ENCODE data around the gene EVX2. TPM values are rescaled to one million over a fixed set of nuclear protein-coding genes. Genes with fewer than 3 reads are reported as not detected.

Gene EVX2
- total and polyA plus RNA-seq, 2 of the 4 experiments (the other 2 are of a cell fraction): not detected

DNA sequence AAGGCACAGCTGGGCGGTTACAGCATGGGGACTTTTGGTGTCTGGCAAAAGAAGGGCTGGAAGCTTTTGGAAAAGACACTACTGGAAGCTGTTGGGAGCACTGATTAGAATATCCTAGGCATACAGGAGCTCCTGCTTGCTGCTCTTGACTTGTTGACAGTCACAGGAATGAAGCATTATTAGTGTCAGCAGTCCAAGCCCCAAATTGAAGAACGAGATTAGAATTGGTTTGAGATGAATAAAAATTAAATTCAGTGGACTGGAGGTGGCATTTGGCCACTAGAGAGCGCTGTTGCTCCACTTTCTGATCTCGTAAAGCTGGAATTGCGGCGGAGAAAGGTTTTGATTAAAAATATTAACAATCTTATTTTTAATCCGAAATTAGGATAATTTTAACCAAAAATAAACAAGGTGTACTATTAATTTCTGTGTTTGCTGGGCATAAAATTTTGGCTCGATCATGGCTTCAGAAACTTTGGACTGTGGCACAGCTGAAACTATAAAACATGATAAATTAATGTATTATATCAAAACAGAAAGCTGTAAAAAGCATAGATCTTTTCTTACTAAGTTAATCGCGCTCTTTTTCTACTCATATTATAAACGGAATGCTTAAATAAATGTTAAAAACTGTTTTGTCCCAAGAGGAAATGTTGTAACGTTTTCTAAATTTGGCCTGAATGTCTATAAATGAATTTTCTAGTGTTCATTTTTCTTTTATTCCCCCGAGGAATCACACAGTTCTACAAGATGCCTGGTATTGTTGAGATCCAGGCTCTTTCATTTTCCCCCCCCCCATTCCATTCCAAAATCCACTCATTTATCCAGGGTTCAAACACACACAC, 43.4 kb upstream of the EVX2 start:
- H3K9me1 ChIP-seq (ENCODE audit: insufficient read depth, low read length): no peaks in the 10 kb centered on the region
- no peak overlapping the region for H2BK20ac ChIP-seq (ENCODE audit: low read depth, low read length)
- dilution Hi-C loops (cut with HindIII; ENCODE audit: low sequenced_read_pairs, unreplicated experiment): no loop called here
- H4K91ac ChIP-seq (ENCODE audit: insufficient read depth, low read depth, low read length): no peak overlapping the region
- no peak overlapping the region for H3K9ac ChIP-seq (ENCODE audit: low read depth, low read length)
- H2AK5ac ChIP-seq (ENCODE audit: low read depth, low read length): no peak overlapping the region
- no peaks in the 10 kb centered on the region for H3K36me3 ChIP-seq (ENCODE audit: control insufficient read depth, insufficient read depth, low read length)
- H2BK15ac ChIP-seq (ENCODE audit: low read depth, low read length): no peak overlapping the region
- BruUV-seq (replicated peaks): no TSS peak
- no peak overlapping the region for H3K4me2 ChIP-seq (ENCODE audit: low read depth, low read length)
- peaks cover 88% of the 10 kb centered on the region for H3K27me3 ChIP-seq (ENCODE audit: control insufficient read depth, insufficient read depth, low read length)
- H4K20me1 ChIP-seq (ENCODE audit: insufficient read depth, low read length): no peaks in the 10 kb centered on the region; the same call in 1 of the 2 replicates
- H3K56ac ChIP-seq (ENCODE audit: extremely low read depth, insufficient read depth, low read length): no peak overlapping the region
- H3K4me1 ChIP-seq (ENCODE audit: control insufficient read depth, insufficient read depth, low read length): no peaks in the 10 kb centered on the region
- H3K23ac ChIP-seq (ENCODE audit: low read depth, low read length): no peak overlapping the region
- no peak overlapping the region for H4K5ac ChIP-seq (ENCODE audit: low read depth, low read length)
- CTCF ChIA-PET: interaction anchor here (0.6 to 3.7 kb wide), 25 partner anchors 11 to 1281 kb away, joined by 3 to 22 read pairs (median 4); no protein-coding TSS in a partner anchor
- H2BK120ac ChIP-seq (ENCODE audit: low read depth, low read length): no peak overlapping the region
- in situ Hi-C loops (cut with MboI; ENCODE audit: low sequenced_read_pairs): loop anchor here (5.0 to 10.0 kb wide), 4 partner anchors 328 to 1028 kb away; no protein-coding TSS in a partner anchor
- H3K14ac ChIP-seq (replicated peaks; ENCODE audit: low read depth, low read length): no peak overlapping the region
- no peak overlapping the region for H2AFZ ChIP-seq (replicated peaks; ENCODE audit: low read length, poor library complexity)
- H3K4me3 ChIP-seq (ENCODE audit: insufficient read depth, low read depth, low read length): no peak overlapping the region
- peak; percentile 58 for DNase-seq
- peak; percentile 40; the same call in 1 of the 2 replicates for ATAC-seq (ENCODE audit: low read depth)
- intact Hi-C loops (cut with micrococcal nuclease): loop anchor here (1.0 to 2.0 kb wide), 6 partner anchors 427 to 1632 kb away; no protein-coding TSS in a partner anchor
- TF ChIP-seq RFX5 (IDR thresholded peaks at IDR 0.05; ENCODE audit: low read depth, low read length) (no peak), SMC3 (IDR thresholded peaks at IDR 0.05; ENCODE audit: low read depth, low read length) (peak; percentile 86), CHD1 (IDR thresholded peaks at IDR 0.05; ENCODE audit: low read depth, low read length) (no peak), NFE2L2 (IDR thresholded peaks at IDR 0.05; ENCODE audit: low read depth, low read length) (no peak), FOS (IDR thresholded peaks at IDR 0.05; ENCODE audit: low read depth, low read length) (no peak), POLR2A (IDR thresholded peaks at IDR 0.05; ENCODE audit: low read depth, low read length) (no peak), ELK1 (IDR thresholded peaks at IDR 0.05; ENCODE audit: borderline replicate concordance, low read depth, low read length) (no peak), MAFK (IDR thresholded peaks at IDR 0.05; ENCODE audit: low read depth, low read length) (no peak), CEBPB (IDR thresholded peaks at IDR 0.05; ENCODE audit: low read depth, low read length) (no peak), RCOR1 (IDR thresholded peaks at IDR 0.05; ENCODE audit: insufficient replicate concordance, low read length) (no peak), USF2 (IDR thresholded peaks at IDR 0.05; ENCODE audit: low read depth, low read length) (no peak), RAD21 (IDR thresholded peaks at IDR 0.05; ENCODE audit: low read length) (peak; percentile 89), MXI1 (IDR thresholded peaks at IDR 0.05; ENCODE audit: borderline replicate concordance, low read depth, low read length) (no peak), BHLHE40 (IDR thresholded peaks at IDR 0.05; ENCODE audit: low read depth, low read length) (no peak)
- TF ChIP-seq, protein P1, sequence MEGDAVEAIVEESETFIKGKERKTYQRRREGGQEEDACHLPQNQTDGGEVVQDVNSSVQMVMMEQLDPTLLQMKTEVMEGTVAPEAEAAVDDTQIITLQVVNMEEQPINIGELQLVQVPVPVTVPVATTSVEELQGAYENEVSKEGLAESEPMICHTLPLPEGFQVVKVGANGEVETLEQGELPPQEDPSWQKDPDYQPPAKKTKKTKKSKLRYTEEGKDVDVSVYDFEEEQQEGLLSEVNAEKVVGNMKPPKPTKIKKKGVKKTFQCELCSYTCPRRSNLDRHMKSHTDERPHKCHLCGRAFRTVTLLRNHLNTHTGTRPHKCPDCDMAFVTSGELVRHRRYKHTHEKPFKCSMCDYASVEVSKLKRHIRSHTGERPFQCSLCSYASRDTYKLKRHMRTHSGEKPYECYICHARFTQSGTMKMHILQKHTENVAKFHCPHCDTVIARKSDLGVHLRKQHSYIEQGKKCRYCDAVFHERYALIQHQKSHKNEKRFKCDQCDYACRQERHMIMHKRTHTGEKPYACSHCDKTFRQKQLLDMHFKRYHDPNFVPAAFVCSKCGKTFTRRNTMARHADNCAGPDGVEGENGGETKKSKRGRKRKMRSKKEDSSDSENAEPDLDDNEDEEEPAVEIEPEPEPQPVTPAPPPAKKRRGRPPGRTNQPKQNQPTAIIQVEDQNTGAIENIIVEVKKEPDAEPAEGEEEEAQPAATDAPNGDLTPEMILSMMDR (conservative IDR thresholded peaks at IDR 0.05; ENCODE audit: low read depth, low read length): peak; percentile 92
- H3K79me1 ChIP-seq (ENCODE audit: low read depth in 1 of 2, low read length in 2 of 2): no peaks in the 10 kb centered on the region
- WGBS, 2 experiments (ENCODE audit: extremely low coverage in 2 of 2, insufficient read length in 1 of 2): no CpG with 5 or more reads among the region's 13 CpGs
- POLR2A ChIA-PET (ENCODE audit: unreplicated experiment): no interaction called here
- H4K8ac ChIP-seq (ENCODE audit: low read depth in 2 of 2, low read length in 2 of 2): no peak overlapping the region
- no peak overlapping the region for H2AK9ac ChIP-seq (replicated peaks; ENCODE audit: low read depth, low read length, poor library complexity)
- H2BK5ac ChIP-seq (ENCODE audit: low read depth, low read length, poor library complexity, severe bottlenecking): no peak overlapping the region
- H3K4ac ChIP-seq (ENCODE audit: low read depth, low read length): no peak overlapping the region
- H3K18ac ChIP-seq (ENCODE audit: low read depth, low read length): no peak overlapping the region
- H3K27ac ChIP-seq (ENCODE audit: insufficient read depth, low read length): no peak overlapping the region
- peaks cover 2% of the 10 kb centered on the region; the same call in 1 of the 2 replicates for H3K9me3 ChIP-seq (ENCODE audit: control insufficient read depth, insufficient read depth, low read length)

All from IMR-90 (cell line).